Epithelial cell of esophagus (primary cell): ENCODE data around the gene ZNF608.

Experiments used
- DNase-seq: peaks from one replicate; pipeline ENCODE4 v3.0.0; 2010; ENCODE audit warnings: low read depth
- H3K4me3 ChIP-seq: 2 replicates; pipeline ENCODE4 v1.5.1; 2011; ENCODE audit warnings: mild to moderate bottlenecking, low read length, control low read depth
- TF ChIP-seq, protein P1 (sequence below): IDR thresholded peaks from 2 replicates; pipeline ENCODE4 v1.5.1; 2011; ENCODE audit warnings: low read depth, mild to moderate bottlenecking, low read length, control low read depth, inconsistent platforms; ENCODE audit not compliant: insufficient read depth; ENCODE audit errors: missing control alignments

ZNF608 gene

DNA sequence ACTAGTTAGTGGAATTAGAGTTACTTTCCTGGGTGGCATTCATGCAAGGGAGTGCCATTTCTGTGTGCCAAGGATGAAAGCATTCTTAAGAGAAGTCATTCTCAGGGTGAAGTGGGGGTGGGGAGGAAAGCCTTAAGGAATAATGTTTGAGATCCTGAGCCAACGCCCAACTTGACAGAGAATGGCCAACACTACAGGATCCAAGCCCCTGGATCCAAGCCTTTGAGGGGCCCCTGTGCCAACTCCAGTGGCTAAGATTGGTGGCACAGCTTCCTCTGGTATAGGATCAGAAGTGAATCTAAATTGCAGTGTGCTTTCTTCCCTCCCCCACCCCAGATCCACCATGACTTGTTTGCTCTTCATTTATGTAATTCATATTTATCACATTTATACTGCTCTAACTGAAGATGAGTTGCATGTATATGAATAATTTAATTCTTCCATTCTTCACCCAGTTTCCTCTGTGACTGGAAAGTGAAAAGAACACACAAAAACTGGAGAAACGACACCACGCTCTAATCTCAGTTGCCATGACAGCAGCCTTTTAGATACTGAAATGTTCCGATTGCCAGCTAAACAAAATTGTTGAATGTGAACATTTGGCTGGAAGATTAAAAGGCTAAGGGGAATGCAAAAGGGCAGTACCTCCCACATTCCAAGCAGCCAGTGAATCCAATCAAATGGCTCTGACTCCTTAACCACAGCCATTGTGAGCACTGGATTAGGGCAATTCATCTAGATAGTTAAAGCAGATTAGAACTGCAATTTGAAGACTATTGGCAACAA, 4.5 kb downstream of the ZNF608 start:
- TF ChIP-seq, protein P1, sequence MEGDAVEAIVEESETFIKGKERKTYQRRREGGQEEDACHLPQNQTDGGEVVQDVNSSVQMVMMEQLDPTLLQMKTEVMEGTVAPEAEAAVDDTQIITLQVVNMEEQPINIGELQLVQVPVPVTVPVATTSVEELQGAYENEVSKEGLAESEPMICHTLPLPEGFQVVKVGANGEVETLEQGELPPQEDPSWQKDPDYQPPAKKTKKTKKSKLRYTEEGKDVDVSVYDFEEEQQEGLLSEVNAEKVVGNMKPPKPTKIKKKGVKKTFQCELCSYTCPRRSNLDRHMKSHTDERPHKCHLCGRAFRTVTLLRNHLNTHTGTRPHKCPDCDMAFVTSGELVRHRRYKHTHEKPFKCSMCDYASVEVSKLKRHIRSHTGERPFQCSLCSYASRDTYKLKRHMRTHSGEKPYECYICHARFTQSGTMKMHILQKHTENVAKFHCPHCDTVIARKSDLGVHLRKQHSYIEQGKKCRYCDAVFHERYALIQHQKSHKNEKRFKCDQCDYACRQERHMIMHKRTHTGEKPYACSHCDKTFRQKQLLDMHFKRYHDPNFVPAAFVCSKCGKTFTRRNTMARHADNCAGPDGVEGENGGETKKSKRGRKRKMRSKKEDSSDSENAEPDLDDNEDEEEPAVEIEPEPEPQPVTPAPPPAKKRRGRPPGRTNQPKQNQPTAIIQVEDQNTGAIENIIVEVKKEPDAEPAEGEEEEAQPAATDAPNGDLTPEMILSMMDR = no peak
- DNase-seq = peak; percentile 72
- H3K4me3 ChIP-seq = peak overlapping the region; percentile 0

GRCh38 chr5:124740991-124741583, 5.4 kb downstream of the ZNF608 start:
- DNase-seq = peak; percentile 75
- TF ChIP-seq, protein P1 = no peak
- H3K4me3 ChIP-seq = no peak overlapping the region

GRCh38 chr5:124740071-124740470, 6.4 kb downstream of the ZNF608 start:
- TF ChIP-seq, protein P1 = no peak
- H3K4me3 ChIP-seq = no peak overlapping the region
- DNase-seq = no peak

DNA sequence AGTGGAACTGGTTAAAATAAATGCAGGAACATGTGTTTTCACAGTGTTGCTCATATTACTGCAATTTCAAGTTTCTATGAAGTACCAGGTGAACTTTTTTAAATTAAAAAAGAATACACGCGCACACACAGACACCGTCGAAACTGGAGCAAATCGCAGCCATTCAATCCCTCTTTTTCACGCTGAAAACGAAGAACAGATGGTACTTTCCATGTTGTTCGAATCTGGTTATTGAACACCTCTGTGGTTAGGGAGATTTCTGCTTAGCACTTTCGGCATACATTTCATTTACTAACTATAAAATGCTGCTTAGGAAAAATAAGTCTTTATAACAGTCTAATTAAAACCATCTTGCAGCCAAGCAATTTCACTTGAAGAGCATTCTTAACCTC, 6.8 kb downstream of the ZNF608 start:
- no peak overlapping the region for H3K4me3 ChIP-seq

GRCh38 chr5:124738681-124739633, 7.5 kb downstream of the ZNF608 start:
- TF ChIP-seq, protein P1 = no peak
- no peak overlapping the region for H3K4me3 ChIP-seq
- no peak for DNase-seq

More for the DNA sequence above, 6.8 kb downstream of the ZNF608 start:
- TF ChIP-seq, protein P1 = no peak
- DNase-seq = no peak

GRCh38 chr5:124737651-124738050, 8.8 kb downstream of the ZNF608 start:
- no peak overlapping the region for H3K4me3 ChIP-seq
- TF ChIP-seq, protein P1 = no peak
- no peak for DNase-seq
